Body of pancreas (tissue), 4 donors: ENCODE results near the gene ANTXR1. TPM values are rescaled to one million over a fixed set of nuclear protein-coding genes. Genes with fewer than 3 reads are reported as not detected.

ENCODE experiments used
- ATAC-seq: fragments of 150-250 bp; one replicate; pipeline ENCODE4 v1.9.1; 2016
- DNase-seq, 4 donors: peaks; one replicate each; pipeline ENCODE4 v3.0.0-alpha.2; 2019
- H3K27ac ChIP-seq, 4 donors: fragments of 200-600 bp; sonication (generic); 1 replicate in 3 of 4; 2 replicates in 1 of 4; pipeline versions ENCODE4 v1.5.1 to v1.6.1; 2016 to 2019; ENCODE audit warnings: mild to moderate bottlenecking in 1 of 4, mixed read lengths in 1 of 4, moderate library complexity in 1 of 4
- H3K27me3 ChIP-seq, 2 donors: fragments of 200-600 bp; sonication (generic); one replicate each; pipeline ENCODE4 v1.6.0; 2016; ENCODE audit warnings: mild to moderate bottlenecking in 1 of 2
- H3K36me3 ChIP-seq, 2 donors: fragments of 200-600 bp; sonication (generic); replicated peaks in 1 of 2; 2 replicates each; pipeline ENCODE4 v1.5.1; 2016; ENCODE audit warnings: low read depth in 2 of 2; ENCODE audit not compliant: insufficient read depth in 1 of 2
- H3K4me1 ChIP-seq: fragments of 200-600 bp; sonication (generic); one replicate; pipeline ENCODE4 v1.6.0; 2016
- H3K4me3 ChIP-seq, 2 donors: fragments of 200-600 bp; sonication (generic); 1 replicate in 1 of 2; 2 replicates in 1 of 2; pipeline ENCODE4 v1.5.1; 2016 to 2019
- H3K9me3 ChIP-seq, 3 donors: fragments of 200-600 bp; sonication (generic); 1 replicate in 2 of 3; 2 replicates in 1 of 3; pipeline ENCODE4 v1.5.1; 2016
- POLR2A ChIP-seq, 3 donors: fragments of 450-650 bp; IDR thresholded peaks; one replicate each; pipeline ENCODE4 v1.6.1; 2016; ENCODE audit warnings: antibody characterized with exemption in 3 of 3, mild to moderate bottlenecking in 2 of 3
- whole genome bisulfite sequencing, 2 donors: methylation state at CpG; one replicate each; pipeline ENCODE4 v1.1.5; 2017; 5-methylcytosine and 5-hydroxymethylcytosine counted together
- intact Hi-C: fragments of 100-400 bp; cut with DNase I; formaldehyde crosslinking; loops from one replicate; pipeline ENCODE4 v1.15.1; 2023
- total RNA-seq, 2 donors: library from RNA; depleted of rRNA; stranded (reverse); fragments of >200 nt; gene quantifications; one replicate each; pipeline ENCODE4 v1.1.0, GENCODE V29; 2016
- TF ChIP-seq, protein P1 (sequence below), 7 experiments: fragments of 450-650 bp in 4 of 7; fragments of 200-600 bp in 3 of 7; sonication (generic) in 3 of 7; IDR thresholded peaks; one replicate each; pipeline ENCODE4 v1.5.1; 2016 to 2019; ENCODE audit warnings: antibody characterized with exemption in 7 of 7

ANTXR1 gene
- total RNA-seq, 2 donors from 2014 or later, result 9.3 to 11.2 TPM

DNA sequence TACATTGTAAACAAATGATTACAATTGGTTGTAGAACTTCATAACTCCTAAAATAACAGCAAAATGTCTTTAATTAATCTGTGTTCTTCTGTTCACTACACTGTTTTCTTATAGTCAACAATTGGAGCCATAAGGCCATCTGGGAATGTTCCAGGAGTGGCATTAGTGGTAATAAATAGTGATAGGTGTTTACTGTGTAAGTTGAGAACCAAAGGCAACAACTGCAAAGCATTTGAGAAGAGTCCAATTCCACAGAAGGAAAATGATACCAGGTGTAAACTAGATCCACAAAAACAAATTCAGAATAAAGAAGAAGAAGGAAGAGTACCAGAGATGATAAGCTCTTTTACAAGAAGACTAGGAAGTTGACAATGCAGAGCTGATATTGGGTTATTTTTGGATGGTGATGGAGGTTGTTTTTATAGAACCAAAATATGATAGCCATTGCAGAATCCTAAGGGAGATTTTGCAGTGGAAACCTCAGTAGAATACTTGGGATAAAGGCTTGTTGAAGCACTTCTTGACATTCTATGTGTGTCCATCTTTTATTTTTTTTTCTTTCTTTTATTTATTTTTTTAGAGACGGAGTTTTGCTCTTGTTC, 52.9 kb downstream of the ANTXR1 start:
- no peak for ATAC-seq
- H3K27me3 ChIP-seq, result no peaks in the 10 kb centered on the region
- no peak overlapping the region for H3K27ac ChIP-seq
- DNase-seq, result no peak
- no peaks in the 10 kb centered on the region for H3K9me3 ChIP-seq
- WGBS, 2 donors, result 73 to 79% methylated on average over 1 of the region's 1 CpG
- H3K4me1 ChIP-seq, result peaks cover 9% of the 10 kb centered on the region
- TF ChIP-seq, protein P1, sequence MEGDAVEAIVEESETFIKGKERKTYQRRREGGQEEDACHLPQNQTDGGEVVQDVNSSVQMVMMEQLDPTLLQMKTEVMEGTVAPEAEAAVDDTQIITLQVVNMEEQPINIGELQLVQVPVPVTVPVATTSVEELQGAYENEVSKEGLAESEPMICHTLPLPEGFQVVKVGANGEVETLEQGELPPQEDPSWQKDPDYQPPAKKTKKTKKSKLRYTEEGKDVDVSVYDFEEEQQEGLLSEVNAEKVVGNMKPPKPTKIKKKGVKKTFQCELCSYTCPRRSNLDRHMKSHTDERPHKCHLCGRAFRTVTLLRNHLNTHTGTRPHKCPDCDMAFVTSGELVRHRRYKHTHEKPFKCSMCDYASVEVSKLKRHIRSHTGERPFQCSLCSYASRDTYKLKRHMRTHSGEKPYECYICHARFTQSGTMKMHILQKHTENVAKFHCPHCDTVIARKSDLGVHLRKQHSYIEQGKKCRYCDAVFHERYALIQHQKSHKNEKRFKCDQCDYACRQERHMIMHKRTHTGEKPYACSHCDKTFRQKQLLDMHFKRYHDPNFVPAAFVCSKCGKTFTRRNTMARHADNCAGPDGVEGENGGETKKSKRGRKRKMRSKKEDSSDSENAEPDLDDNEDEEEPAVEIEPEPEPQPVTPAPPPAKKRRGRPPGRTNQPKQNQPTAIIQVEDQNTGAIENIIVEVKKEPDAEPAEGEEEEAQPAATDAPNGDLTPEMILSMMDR (IDR thresholded peaks at IDR 0.05), result no peak
- TF ChIP-seq POLR2A (IDR thresholded peaks at IDR 0.05), result no peak
- H3K36me3 ChIP-seq, result no peaks in the 10 kb centered on the region
- H3K4me3 ChIP-seq, result no peak overlapping the region
- intact Hi-C loops, result no loop called here

DNA sequence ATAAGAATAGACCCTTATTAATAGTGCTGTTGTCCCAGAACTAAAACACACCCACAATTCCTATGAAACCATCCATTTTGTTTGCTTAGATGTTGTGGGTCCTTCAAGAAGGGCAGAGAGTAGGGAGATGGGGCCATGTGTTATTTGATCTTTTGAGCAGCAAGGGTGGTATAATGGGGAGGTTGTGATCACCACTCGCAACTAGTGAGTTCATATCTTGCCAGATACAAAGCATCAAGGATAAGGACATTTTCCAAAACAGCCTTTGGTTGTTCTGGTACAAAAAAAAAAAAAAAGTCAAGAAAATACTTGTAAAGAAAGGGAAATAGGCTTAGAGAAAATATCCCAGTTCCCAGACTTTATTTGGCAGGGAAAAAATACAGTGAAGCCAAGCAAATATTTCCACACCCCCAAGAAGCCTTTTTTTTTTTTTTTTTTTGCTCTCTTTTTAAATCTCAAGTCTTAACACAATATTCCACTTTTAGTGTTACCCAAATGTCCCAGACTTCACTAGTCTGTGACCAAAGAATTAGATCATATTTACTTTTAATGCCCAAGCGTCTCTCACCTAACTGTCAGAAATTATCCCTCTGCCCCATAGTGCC, 54.1 kb downstream of the ANTXR1 start:
- Histone ChIP-seq H3K4me1 (peaks cover 8% of the 10 kb centered on the region), H3K9me3 (no peaks in the 10 kb centered on the region), H3K36me3 (no peaks in the 10 kb centered on the region), H3K4me3 (no peak overlapping the region), H3K27ac (no peak overlapping the region), H3K27me3 (no peaks in the 10 kb centered on the region)
- intact Hi-C loops, result no loop called here
- ATAC-seq (no peak), DNase-seq (no peak)
- WGBS, 2 donors, result 62 to 67% methylated on average over 2 of the region's 2 CpGs
- no peak for TF ChIP-seq POLR2A (IDR thresholded peaks at IDR 0.05)
- TF ChIP-seq, protein P1 (IDR thresholded peaks at IDR 0.05), result no peak

DNA sequence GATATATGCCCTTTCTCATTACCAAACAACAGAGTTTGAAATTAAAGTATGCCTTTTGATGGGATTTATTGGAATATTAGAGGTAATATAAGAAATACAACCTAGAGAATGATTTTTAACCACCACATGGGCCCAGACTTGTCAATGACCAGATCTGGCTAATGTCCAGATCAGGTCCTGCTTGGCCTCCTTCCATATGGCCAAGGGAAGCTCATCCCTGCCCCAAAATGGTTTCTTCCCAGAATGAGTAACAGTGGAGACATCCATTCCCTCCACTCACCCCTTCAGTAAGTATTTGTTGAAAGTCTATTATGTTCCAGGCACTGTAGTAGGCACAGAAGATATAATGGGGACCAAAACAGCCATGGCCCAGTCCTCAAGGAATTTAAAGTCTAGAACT, 54.9 kb downstream of the ANTXR1 start:
- no peaks in the 10 kb centered on the region for H3K27me3 ChIP-seq
- no peaks in the 10 kb centered on the region for H3K36me3 ChIP-seq
- no peaks in the 10 kb centered on the region for H3K9me3 ChIP-seq
- TF ChIP-seq, protein P1 (IDR thresholded peaks at IDR 0.05), result no peak
- TF ChIP-seq POLR2A (IDR thresholded peaks at IDR 0.05), result no peak
- intact Hi-C loops, result no loop called here
- H3K4me1 ChIP-seq, result peaks cover under 1% of the 10 kb centered on the region
- ATAC-seq (no peak), DNase-seq (no peak)
- no peak overlapping the region for H3K4me3 ChIP-seq
- H3K27ac ChIP-seq, result no peak overlapping the region

DNA sequence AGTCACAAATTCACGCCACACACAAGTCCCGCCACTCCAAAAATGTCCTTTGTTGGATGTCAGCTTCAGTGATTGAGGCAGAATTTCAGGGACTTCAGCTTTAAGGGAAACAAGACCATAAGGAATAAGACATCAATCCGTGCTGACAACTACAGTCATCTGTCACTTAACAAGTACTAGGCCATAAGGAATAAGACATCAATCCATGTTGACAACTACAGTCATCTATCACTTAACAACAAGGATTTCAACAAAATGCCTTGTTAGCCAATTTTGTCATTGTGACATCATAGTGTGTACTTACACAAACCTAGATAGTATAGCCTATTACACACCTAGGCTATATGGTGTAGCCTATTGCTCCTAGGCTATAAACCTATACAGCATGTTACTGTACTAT, 58.0 kb downstream of the ANTXR1 start:
- DNase-seq (no peak), ATAC-seq (no peak)
- no peak for TF ChIP-seq POLR2A (IDR thresholded peaks at IDR 0.05)
- TF ChIP-seq, protein P1 (IDR thresholded peaks at IDR 0.05), result no peak
- Histone ChIP-seq H3K27ac (no peak overlapping the region), H3K9me3 (no peaks in the 10 kb centered on the region), H3K4me3 (no peak overlapping the region), H3K27me3 (no peaks in the 10 kb centered on the region), H3K36me3 (no peaks in the 10 kb centered on the region), H3K4me1 (no peaks in the 10 kb centered on the region)
- WGBS, 2 donors, result 77 to 89% methylated on average over 3 of the region's 3 CpGs
- intact Hi-C loops, result no loop called here
